Omental fat pad (tissue), 4 donors: ENCODE data around the gene VAV3. TPM values are rescaled to one million over a fixed set of nuclear protein-coding genes. Genes with fewer than 3 reads are reported as not detected.

ENCODE experiments used
- small RNA-seq: library from RNA; depleted of rRNA; stranded (forward); fragments of <200 nt; gene quantifications from one replicate; pipeline ENCODE3, GENCODE V24; 2016
- total RNA-seq, 4 donors: library from RNA; depleted of rRNA; stranded (reverse); fragments of >200 nt; gene quantifications; one replicate each; pipeline ENCODE4 v1.1.0, GENCODE V29; 2016

The VAV3 gene
- total RNA-seq, 4 donors from 2014 or later, result 5.4 to 10.9 (median 10.2) TPM

Small RNA genes lying within 50 kb of the gene (small RNA-seq; reads per million reads assigned to genes)
- not detected for gene MIR7852

Other genes starting within 250 kb of the VAV3 start
- gene SLC25A24, start 235.2 kb upstream of the VAV3 start, total RNA-seq, result 10 to 100 TPM; 25.8 to 46.0 (median 41.6) TPM